Left ventricle myocardium superior (tissue), 1 donor: ENCODE results near the gene PXDN. TPM values are rescaled to one million over a fixed set of nuclear protein-coding genes. Genes with fewer than 3 reads are reported as not detected.
"Not testable (repeated sequence)": the region's sequence is repeated elsewhere in the genome, so short reads cannot be mapped to it uniquely, and the experiment has no call there.

Experiments
- ATAC-seq: fragments of 200-7000 bp; cut with Tn5 transposase; one replicate; pipeline ENCODE4 v1.9.1; 2020; ENCODE audit warnings: mild to moderate bottlenecking, moderate library complexity
- DNase-seq: peaks from one replicate; pipeline ENCODE4 v3.0.0-alpha.2; 2020
- intact Hi-C: fragments of 100-400 bp; cut with micrococcal nuclease; formaldehyde crosslinking; loops from one replicate; pipeline ENCODE4 v1.11.0; 2022
- total RNA-seq: library from RNA; stranded (reverse); fragmentation: NEBNext Ultra II Directional; extraction: Animal tissue kit (Norgen Biotek cat#: 25700); gene quantifications from one replicate; pipeline ENCODE4 v1.2.1, GENCODE V29; 2021
- donor health status: DM: no; HTN: yes; CAD: no; lungs with severe emphysema.

Gene PXDN
- total RNA-seq, 1 donor from 2014 or later = 18.5 TPM

DNA sequence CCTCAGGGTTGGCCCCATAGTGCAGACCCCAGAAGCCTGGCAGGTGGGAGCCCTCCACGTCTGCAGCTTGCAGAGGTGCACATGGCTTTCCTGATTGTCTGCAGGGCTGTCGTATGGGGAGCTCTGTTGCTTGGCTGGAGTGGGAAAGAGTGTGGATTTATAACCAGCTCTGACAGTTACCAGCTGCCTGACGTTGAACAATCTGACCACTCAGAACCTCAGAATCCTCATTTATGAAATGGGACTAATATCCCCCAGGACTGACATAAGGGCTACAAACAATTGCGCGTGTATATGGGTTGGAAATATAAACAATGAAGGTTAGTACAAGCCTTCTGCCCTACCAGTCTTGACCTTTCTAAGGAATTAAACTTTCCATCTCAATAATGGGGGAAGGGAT lies 13.9 kb upstream of the PXDN start:
- ATAC-seq = no peak
- intact Hi-C loops = no loop called here
- DNase-seq = no peak

GRCh38 chr2:1757567-1757966 lies 13.3 kb upstream of the PXDN start:
- intact Hi-C loops = no loop called here
- no peak for DNase-seq
- ATAC-seq = no peak

DNA sequence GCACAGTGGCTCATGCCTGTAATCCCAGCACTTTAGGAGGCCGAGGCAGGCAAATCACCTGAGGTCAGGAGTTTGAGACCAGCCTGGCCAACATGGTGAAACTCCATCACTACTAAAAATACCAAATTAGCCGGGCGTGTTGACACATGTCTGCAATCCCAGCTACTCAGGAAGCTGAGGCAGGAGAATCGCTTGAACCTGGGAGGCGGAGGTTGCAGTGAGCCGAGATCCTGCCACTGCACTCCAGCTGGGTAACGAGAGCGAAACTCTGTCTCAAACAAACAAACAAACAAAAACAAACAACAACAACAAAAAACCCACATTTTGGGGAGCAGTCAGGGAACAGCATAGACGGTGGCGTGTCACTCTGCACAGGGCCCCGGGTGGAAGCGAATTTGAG lies 12.8 kb upstream of the PXDN start:
- ATAC-seq, DNase-seq, intact Hi-C loops: not testable (repeated sequence)

- ATAC-seq = no peak
- no peak for DNase-seq
- intact Hi-C loops = no loop called here
Measured at GRCh38 chr2:1756456-1756855, 12.1 kb upstream of the PXDN start.

- intact Hi-C loops = no loop called here
- DNase-seq (no peak), ATAC-seq (peak; percentile 35)
Measured at GRCh38 chr2:1755436-1756191, 11.3 kb upstream of the PXDN start.

DNA sequence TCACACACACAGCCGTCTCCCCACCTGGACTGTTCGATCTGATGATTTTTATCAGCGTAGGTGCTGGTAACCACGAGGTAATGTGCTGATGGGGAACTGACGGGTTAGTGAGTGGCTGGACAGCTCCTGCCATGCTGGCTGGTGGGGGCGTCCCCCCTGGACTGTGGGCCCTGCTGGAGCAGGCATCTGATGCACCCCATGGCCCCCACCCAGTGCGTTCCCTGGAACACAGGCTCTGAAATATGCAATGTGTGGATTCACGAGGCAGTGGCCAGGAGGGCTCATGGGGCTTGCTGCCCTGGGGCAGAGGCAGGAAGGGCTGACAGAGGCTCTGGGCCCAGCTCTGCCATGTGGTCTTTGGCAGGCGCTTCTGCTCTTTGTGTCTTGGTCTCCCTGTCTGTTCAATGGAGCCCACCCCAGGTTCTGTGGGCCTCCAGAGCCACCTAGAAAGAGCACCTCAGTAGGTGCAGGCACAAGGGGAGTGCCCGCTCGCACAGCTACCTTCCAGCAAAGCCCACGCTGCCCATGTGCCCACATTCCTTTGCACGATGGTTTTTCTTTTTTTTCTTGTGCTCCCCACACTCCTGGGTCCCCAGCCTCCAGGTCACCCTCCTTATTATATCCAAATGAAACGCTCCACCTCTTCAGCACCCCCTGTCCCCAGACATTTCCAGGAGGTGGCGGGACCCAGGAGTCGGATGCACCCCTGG lies 10.3 kb upstream of the PXDN start:
- ATAC-seq = no peak
- intact Hi-C loops = no loop called here
- no peak for DNase-seq

- DNase-seq (no peak), ATAC-seq (no peak)
- intact Hi-C loops = no loop called here
Measured at GRCh38 chr2:1754046-1754445, 9.7 kb upstream of the PXDN start.

DNA sequence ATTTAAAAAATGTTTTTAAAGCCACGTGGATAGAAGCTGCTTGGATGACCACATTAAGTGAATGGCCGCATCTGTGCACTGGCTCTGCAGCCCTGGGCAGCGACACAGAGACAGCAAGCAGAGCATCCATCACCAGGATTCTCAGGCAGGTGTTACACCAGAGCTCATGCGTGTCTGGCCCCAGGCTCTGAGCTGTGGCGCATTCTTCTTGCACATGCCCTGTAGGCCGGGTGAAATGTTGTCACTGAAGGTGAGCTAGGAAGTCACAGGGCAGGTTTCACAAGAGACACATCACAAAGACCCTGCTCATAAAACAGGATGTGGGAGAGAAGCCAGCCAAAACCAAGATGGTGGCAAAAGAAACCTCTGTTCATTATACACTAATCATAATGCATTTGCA lies 8.4 kb upstream of the PXDN start:
- ATAC-seq (no peak), DNase-seq (no peak)
- intact Hi-C loops = no loop called here

GRCh38 chr2:1751767-1752725 lies 7.7 kb upstream of the PXDN start:
- intact Hi-C loops = no loop called here
- no peak for DNase-seq
- ATAC-seq = no peak

DNA sequence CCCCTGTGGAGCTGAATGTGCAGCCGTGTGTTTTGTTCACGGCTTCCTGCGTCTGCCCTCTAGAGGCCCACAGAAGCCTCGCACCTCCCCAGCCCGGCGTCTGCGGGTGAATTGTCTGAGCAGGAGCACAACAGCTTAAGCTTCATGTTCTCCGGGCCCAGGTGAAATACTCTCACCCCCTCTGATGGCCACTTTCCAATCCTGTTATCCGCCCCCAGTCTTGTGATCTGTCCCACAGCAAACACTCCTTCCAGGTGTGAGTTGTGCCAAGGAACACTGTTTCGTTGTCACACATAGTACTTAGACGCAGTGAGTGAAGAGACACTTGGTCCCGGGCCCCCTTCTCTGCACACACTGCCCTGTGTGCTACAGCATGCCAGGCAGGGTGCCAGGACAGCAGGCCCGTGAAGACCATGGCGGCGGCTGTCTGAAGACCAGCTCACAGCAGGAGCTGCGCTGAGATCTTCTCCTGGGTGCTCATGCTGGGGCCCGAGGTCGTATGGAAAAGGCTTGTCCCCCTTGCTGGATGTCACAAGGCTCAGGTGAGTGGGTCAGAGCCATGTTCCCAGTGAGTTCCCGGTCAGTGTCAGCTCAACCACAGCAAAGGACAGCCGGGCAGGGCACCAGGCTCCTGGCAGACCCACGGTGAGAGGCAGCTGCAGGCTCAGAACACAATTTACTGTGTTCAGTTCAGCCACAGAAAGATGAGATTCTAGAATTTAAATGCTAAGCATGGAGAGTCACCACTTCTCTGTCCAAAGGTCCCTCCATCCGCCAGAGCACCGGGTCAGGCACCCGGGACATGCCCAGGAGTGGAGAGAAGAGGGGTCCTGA lies 6.8 kb upstream of the PXDN start:
- intact Hi-C loops = no loop called here
- DNase-seq (peak; percentile 80), ATAC-seq (peak; percentile 88)

DNA sequence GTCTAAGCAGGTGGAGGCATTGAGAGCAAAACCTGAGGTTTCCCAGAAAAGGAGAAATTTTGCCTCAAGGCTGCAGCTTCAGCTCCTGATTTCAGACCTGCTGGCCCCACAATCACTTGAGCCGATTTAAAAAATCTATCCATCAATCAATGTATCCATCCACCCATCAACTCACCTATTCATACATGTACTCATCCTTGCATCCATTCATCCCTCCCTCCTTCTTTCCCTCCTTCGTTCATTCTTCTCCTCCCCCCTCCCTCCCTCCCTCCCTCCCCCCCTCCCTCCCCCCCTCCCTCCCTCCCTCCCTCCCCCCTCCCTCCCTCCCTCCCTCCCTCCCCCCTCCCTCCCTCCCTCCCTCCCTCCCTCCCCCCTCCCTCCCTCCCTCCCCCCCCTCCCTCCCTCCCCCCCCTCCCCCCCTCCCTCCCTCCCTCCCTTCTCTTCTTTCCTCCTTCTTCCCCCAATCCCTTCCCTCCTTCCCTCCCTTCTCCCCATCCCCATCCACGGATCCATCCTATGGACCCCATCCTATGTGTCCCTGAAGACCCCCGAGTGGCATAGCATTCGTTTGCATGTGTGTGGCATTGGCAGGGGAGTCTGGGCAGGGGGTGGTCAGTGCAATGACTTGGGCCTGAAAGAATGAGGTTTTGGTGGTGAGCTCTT lies 6.1 kb upstream of the PXDN start:
- intact Hi-C loops = no loop called here
- DNase-seq (no peak), ATAC-seq (no peak)

DNA sequence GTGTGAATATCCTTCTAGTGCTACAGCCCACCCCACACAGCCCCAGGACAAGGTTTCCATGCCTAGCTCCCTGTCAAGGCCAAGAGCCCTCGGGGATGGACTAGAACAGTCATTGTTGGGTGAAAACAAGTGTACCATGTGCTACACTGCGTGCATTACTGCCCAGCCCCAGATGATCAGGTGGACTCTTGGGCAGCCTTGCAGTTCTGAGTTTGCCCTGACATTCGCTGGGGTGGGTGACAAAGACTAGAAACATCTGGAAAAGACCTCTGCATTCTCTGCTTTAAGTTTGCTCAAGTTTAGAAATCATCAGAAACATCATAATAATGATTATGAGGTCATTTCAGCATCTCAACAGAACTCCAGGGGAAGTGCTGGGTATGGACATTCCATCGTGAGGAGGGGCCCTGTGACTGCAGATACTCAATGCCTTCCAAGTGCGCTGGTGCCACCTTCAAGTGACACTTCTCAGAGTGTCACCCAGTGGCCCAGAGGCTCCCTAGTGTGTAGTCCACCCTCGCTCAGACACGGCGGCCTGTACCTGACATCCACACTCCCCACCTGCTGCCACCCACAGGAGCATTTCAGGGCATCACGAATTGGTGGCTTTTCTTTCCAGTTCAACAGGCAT lies 5.3 kb upstream of the PXDN start:
- DNase-seq = no peak
- intact Hi-C loops = loop anchor here (10.0 kb wide), 1 partner anchor 155 kb away; no protein-coding TSS in a partner anchor

GRCh38 chr2:1748741-1749488 lies 4.6 kb upstream of the PXDN start:
- intact Hi-C loops = loop anchor here (10.0 kb wide), 1 partner anchor 154 kb away; no protein-coding TSS in a partner anchor
- DNase-seq (no peak), ATAC-seq (no peak)

More for the DNA sequence above, 5.3 kb upstream of the PXDN start:
- ATAC-seq = no peak

- ATAC-seq (no peak), DNase-seq (no peak)
- intact Hi-C loops = loop anchor here (10.0 kb wide), 1 partner anchor 153 kb away; no protein-coding TSS in a partner anchor
Measured at GRCh38 chr2:1748176-1748740, 3.9 kb upstream of the PXDN start.

DNA sequence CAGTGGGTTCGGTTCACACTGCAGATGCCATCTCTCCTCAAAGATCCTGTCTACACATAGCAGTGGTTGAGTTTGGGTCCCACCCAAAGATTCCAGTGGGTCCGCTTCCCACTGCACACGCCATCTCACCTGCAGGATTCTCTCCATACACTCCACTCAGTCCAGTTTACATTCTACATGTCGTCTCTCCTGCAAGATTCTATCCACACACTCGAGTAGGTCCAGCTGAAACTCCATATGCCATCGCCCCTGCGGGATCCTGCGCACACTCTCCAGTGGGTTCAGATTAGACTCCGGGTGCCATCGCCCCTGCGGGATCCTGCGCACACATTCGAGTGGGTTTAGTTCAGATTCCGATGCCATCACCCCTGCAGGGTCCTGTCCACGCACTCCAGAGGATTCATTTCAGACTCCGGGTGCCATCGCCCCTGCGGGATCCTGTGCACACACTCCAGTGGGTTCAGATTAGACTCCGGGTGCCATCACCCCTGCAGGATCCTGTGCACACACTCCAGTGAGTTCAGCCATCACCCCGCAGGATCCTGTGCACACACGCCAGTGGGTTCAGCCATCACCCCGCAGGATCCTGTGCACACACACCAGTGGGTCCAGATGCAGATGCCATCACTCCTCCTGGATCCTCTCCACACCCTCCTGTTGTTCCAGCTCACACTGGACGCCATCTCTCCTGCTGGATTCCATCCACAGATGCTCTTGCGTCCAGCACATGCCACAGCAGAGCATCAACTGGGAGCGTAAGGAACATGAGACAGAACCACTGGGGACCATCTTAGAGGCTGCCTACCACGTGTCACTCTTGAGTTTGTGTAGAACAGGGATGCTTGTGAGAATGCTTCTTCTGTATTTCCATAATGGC lies 3.0 kb upstream of the PXDN start:
- ATAC-seq (no peak), DNase-seq (peak; percentile 20)
- intact Hi-C loops = loop anchor here (10.0 kb wide), 1 partner anchor 153 kb away; no protein-coding TSS in a partner anchor
